Jurkat, Clone E6-1 (cell line): ENCODE measurements around the gene ZNF138.
"Not testable (repeated sequence)": the region's sequence is repeated elsewhere in the genome, so short reads cannot be mapped to it uniquely, and the experiment has no call there.

ENCODE experiments used
- DNase-seq: peaks from one replicate; pipeline ENCODE4 v3.0.0-alpha.2; 2011; ENCODE audit warnings: low read depth, low spot score
- H3K4me3 ChIP-seq: 2 replicates; pipeline ENCODE4 v1.5.1; 2011; ENCODE audit warnings: mild to moderate bottlenecking, low read length, control low read depth, moderate library complexity

ZNF138 gene

DNA sequence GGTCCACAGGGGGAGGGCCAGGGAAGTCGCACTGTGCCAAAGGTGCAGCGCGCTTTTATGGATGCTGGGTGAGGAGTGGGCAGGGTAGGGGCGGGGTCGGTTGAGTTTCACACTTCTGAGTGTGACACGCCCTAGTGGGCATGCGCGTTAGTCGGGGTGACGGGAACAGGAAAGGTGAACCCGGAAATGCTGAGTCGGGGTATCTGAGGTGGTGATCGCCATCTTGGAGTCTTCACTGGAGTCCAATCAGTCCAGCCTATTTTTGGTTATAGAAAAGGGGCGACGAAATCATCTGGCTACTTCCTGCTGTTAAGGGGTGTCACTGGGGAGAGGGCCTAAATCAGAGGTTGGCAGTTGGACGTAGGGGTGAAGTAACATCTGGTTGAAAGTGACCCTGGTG lies 40.8 kb downstream of the ZNF138 start:
- no peak for DNase-seq
- no peak overlapping the region for H3K4me3 ChIP-seq

- not testable (repeated sequence) for DNase-seq, H3K4me3 ChIP-seq
Measured at GRCh38 chr7:64835856-64836255, 41.6 kb downstream of the ZNF138 start.

GRCh38 chr7:64838051-64838450 lies 43.8 kb downstream of the ZNF138 start:
- not testable (repeated sequence) for DNase-seq, H3K4me3 ChIP-seq

DNA sequence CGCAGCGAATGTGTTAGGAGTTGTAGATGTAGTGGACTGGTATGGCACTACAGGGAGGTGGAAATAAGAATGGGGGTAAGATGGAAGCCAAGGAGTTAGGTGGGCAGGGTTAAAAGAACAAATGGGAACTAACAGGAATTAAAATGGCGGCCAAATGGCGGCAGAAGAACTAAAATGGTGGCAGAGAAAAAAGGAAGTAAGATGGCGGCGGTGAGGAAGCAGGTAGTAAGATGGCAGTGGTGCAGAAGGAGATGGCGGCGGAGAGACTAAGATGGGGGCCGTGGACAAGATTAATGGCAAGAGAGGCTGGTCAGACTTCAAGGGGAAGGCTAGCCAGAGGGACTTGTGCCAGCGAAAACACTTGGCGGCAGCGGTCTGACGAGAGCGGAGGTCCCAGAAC lies 44.5 kb downstream of the ZNF138 start:
- DNase-seq: no peak
- H3K4me3 ChIP-seq: no peak overlapping the region

DNA sequence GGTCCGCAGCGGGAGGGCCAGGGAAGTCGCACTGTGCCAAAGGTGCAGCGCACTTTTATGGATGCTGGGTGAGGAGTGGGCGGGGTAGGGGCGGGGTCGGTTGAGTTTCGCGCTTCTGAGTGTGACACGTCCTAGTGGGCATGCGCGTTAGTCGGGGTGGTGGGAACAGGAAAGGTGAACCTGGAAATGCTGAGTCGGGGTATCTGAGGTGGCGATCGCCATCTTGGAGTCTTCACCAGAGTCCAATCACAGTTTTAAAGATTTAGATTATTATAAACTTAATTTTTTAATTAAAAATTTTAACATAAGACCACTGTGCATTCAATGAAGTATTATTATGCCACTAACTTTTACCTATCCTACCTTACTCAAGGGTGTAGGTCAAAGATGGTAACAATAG lies 45.7 kb downstream of the ZNF138 start:
- no peak overlapping the region for H3K4me3 ChIP-seq
- DNase-seq: no peak

DNA sequence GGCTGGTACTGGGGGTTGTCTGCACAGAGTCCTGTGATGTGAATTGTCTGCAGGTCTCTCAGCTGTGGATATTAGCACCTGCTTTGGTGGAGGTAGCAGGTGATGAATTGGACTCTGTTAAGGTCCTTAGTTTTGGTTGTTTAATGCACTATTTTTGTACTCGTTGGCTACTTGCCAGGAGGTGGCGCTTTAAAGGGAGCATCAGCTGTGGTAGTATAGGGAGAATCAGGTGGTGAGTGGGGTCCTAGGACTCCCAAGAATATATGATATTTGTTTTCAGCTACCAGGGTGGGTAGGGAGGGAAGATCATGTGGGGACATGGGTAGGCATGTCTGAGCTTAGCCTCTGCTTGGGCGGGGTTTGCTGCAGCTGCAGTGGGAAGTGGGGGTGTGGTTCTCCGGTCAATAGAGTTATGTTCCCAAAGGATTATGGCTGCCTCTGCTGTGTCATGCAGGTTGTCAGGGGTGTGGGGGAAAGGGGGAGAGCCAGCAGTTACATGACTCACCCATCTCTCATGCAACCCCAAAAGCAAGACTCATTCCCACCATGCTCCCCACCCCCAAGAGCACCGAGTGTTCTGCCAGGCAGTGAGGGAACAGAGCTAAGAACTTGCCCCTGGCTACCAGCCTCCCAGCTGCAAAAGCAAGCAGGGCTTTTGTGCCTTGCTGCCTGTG lies 55.2 kb downstream of the ZNF138 start:
- no peak overlapping the region for H3K4me3 ChIP-seq
- DNase-seq: peak; percentile 12

DNA sequence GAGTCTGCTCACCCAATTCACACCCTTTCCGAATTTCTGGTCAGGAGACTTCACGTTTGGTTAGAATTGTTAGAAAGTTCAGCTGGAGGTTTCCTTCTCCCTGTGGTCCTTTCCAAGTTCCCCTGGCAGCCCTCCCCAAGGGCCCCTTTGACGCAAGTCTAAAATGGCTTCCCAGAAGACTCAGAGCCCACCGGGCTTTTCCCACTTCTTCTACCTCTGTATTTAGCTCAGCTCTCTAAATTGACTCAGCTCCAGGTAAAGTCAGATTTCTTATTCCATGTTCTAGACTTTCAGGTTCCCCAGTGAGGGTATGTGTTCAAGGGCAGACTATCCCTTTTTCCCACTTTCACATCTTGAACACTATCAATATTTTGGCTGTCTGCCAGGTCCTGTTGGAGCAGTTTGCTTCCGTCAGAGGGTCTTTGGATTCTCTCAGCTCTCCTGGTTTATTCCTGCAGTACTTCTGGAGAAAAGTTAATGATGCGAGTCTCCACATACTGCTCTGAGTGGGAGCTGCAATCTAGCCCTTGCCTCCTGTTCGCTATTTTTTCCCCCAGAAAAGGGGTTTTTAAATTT lies 55.8 kb downstream of the ZNF138 start:
- DNase-seq: no peak
- H3K4me3 ChIP-seq: no peak overlapping the region

DNA sequence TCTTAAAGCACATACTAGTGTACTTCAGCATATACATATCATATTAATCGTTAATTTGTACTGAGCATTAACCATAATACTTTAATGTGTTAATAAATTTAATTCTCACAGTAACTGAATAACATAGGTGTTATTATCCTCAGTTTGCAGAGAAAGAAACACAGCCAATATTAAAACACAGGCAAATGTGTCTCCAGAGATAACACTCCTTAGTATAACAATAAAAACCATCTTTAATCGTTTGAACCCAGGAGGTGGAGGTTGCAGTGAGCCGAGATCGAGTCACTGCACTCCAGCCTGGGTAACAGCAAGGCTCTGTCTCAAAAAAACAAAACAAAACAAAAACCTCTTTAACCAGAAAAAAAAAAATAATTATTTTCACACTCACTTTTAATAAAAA lies 59.5 kb downstream of the ZNF138 start:
- DNase-seq: no peak
- H3K4me3 ChIP-seq: no peak overlapping the region

DNA sequence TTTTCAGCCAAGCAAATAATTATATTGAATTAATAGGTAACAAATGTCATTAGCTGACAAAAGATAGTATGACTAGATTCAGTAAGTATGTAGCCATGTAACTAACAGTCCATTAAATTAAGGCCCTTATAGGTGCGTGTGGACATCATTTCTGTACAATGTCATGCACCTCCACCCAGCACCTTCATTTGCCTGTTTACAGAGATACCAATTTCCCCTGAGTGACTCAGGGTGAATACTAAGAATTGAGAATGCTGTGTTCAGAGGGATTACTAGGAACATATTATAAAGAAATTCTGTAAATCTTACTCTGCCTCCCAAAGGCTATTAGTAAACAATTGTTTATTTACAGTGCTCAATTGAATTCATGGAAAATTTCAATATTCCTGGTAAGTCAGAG lies 60.7 kb downstream of the ZNF138 start:
- H3K4me3 ChIP-seq: no peak overlapping the region
- no peak for DNase-seq

DNA sequence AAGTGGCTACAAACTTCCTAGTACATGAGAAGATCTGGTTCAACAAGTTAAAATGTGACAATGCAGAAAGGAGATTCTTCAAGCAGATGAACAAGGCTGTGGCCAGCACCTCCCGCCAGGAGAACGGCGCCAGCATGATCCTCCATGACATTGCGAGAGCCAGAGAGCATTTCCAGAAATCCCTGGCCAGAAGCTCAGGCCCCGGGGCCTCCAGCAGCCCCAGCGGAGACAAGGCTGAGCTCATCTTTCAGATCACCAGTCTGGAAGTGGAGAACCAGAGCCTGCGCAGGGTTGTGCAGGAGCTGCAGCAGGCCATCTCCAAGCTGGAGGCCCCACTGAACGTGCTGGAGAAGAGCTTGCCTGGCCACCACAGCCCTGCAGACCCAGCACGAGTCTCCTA lies 68.8 kb downstream of the ZNF138 start:
- DNase-seq: no peak
- no peak overlapping the region for H3K4me3 ChIP-seq

- not testable (repeated sequence) for H3K4me3 ChIP-seq, DNase-seq
Measured at GRCh38 chr7:64863530-64863929, 69.3 kb downstream of the ZNF138 start.

DNA sequence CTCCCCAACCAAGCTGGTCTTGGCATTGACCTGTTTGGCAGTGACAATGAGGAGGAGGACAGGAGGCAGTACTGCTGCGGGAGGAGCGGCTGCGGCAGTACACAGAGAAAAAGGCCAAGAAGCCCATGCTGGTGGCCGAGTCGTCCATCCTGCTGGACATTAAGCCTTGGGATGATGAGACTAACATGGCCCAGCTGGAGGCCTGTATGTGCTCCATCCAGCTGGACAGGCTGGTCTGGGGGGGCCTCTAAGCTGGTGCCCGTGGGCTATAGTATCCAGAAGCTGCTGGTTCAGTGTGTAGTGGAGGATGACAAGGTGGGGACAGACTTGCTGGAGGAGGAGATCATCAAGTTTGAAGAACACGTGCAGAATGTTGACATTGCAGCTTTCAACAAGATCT lies 69.7 kb downstream of the ZNF138 start:
- H3K4me3 ChIP-seq: no peak overlapping the region
- DNase-seq: no peak

DNA sequence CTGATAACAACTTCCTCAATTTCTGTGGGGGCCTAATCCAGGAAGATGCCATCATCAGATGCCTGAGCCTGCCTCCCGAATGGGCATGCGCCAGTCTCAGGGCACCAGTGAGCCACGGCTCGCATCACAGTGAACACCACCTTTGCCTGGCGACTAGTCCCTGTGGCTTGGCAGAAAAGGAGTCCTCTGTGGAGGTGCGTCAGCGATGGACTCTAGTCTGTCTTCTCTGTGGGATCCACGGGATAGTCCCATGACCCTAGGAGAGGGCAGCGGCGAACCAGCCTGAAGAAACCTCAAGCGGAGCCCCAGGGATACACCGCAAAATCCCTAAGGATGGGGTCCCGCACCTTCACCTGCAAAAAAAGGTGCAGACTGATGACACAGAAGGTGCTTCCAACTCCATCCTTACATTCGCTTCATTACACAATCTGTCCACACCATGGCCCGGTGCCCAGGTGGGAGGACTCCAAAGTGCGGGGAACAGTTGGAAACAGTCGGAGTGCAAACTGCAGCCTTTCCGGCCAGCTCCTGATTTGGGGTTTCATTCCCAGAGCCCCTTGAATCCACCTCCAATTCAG lies 73.7 kb downstream of the ZNF138 start:
- DNase-seq: no peak
- H3K4me3 ChIP-seq: no peak overlapping the region

- no peak overlapping the region for H3K4me3 ChIP-seq
- no peak for DNase-seq
Measured at GRCh38 chr7:64868499-64868898, 74.3 kb downstream of the ZNF138 start.

DNA sequence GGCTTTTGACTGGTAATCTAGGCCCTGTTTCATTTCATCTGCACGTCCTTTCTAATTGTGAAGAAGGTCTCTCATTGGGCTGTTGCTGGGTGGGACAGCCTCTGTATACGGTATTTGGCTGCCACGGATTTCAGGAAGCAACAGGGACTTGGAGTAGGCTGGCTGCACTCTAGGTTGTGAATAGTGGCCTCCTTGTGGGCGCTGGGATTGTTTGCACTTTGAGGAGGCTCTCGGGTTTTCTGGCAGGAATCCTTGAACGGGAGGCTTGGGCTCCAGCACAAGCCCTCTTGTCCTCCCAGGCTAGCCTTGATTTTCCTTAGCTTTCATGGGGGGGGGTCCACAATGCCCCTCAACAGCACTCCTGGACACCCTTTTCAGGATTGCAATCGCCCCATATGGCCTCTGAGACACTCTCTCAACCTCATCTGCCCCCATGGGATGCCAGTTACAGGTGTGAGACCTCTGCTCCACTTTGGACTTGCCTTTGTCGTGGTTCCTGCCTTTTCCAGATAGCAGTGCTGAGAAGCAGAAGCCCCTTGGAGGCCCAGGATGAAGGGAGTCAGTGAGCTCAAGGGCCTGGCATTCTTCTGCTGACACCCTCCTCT lies 75.0 kb downstream of the ZNF138 start:
- H3K4me3 ChIP-seq: no peak overlapping the region
- DNase-seq: no peak

GRCh38 chr7:64869912-64870562 lies 75.8 kb downstream of the ZNF138 start:
- no peak overlapping the region for H3K4me3 ChIP-seq
- DNase-seq: no peak

GRCh38 chr7:64870656-64871055 lies 76.4 kb downstream of the ZNF138 start:
- no peak for DNase-seq
- H3K4me3 ChIP-seq: no peak overlapping the region

- no peak for DNase-seq
- H3K4me3 ChIP-seq: no peak overlapping the region
Measured at GRCh38 chr7:64871761-64872160, 77.5 kb downstream of the ZNF138 start.

GRCh38 chr7:64872351-64873154 lies 78.3 kb downstream of the ZNF138 start:
- DNase-seq: no peak

More at GRCh38 chr7:64872351-64873154, 78.3 kb downstream of the ZNF138 start:
- no peak overlapping the region for H3K4me3 ChIP-seq
